HG02885 (cell line): ENCODE measurements around the gene ARHGAP10.
"Not testable (repeated sequence)": the region's sequence is repeated elsewhere in the genome, so short reads cannot be mapped to it uniquely, and the experiment has no call there.

Experiments
- ATAC-seq: cut with Tn5 transposase; IDR thresholded peaks from one replicate; pipeline ENCODE4 v1.9.1; 2021; ENCODE audit warnings: mild to moderate bottlenecking; ENCODE audit not compliant: unreplicated experiment, poor library complexity

Gene ARHGAP10

GRCh38 chr4:147791341-147791740 lies 59.5 kb downstream of the ARHGAP10 start:
- ATAC-seq, result no peak

GRCh38 chr4:147791865-147792264 lies 60.0 kb downstream of the ARHGAP10 start:
- no peak for ATAC-seq

DNA sequence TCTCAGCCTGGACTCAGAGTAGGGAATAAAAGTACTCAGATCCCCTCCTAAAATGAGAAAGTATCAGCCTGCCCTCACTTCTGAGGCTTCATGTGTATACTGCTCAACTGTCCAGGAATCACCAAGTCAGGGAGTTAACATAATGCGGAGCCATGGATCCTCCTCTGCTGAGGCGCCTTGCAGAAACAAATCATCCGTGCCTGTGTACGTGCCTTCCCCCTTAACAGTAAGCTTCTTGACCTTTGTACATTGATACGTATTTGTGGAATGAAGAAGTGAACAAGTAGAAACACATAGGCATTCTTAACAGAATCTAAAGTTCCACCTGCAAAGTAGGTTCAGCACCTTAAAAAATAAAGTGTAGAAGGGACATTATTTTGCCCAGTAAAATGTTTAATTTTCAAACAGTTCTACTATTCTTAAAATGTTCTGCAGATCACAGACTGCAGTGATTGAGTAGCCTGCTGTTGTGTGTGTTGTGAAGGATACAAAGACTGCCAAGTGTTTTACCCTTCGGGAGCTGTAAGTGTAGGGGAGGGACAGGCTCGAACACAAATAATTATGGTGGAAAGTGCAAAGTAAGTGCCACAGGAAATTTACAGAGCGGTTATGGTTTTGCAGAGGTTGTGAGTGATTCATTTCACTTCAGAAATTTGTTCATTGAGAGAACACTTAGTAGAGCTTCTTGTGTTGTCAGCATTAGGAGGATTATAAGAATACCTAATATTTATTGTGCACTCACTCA lies 61.9 kb downstream of the ARHGAP10 start:
- ATAC-seq, result peak; percentile 57

DNA sequence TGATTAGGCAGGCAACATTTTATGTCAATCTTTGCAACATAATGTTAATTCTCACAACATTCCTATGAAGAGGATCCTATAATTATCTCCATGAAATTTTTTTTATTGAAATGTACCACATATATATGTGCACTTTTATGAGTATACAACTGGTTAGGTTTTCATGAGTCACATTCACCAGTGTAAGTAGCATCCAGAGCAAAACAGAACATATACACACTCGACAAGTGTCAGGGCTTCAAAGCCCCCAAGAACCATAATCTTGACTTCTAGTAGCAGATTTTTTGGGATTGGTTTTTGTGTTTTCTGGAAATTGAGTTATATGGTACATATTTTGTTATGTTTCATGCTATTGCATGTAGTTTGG lies 62.4 kb downstream of the ARHGAP10 start:
- ATAC-seq, result peak; percentile 27

GRCh38 chr4:147794787-147795413 lies 63.0 kb downstream of the ARHGAP10 start:
- ATAC-seq, result peak; percentile 61

- not testable (repeated sequence) for ATAC-seq
Measured at GRCh38 chr4:147799057-147799456, 67.2 kb downstream of the ARHGAP10 start.

GRCh38 chr4:147799986-147800555 lies 68.2 kb downstream of the ARHGAP10 start:
- ATAC-seq, result peak; percentile 98

DNA sequence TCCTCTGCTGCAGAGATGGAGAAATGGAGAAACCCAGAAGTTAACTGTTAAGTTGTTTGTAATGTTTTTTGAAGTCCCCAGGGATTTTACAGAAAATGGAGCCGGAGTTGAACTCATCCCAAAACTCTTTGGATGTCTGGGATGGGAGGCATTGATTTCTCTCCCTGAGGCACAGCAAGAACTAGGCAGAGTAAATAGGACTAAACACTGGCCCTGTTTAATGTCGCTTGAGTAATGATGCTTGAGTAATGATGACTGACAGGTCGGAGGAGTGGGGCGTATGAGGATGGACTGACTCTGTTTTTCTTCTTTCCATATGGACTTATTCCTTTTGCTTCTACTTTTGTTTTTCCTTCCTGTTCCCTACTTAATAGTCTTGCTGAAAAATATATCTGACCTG lies 69.9 kb downstream of the ARHGAP10 start:
- ATAC-seq, result no peak

DNA sequence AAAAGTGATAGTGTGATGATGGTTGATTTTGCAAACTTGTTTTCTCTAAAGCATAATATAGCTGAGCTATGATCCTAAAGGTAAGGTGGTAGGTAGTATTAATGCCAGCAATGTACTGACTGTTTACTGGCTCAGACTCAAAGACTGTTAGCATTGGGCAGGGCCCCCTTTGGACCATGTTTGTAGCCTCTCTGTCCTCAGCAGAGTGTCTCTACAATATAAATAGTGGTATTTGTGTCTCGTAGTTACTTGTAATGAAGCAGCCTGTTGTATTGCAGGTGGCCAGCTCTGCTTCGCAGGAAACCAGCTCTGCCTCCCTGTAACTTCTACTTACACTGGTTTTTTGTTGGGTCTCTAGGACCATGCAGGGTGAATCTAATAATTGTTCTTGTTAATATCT lies 70.5 kb downstream of the ARHGAP10 start:
- no peak for ATAC-seq

DNA sequence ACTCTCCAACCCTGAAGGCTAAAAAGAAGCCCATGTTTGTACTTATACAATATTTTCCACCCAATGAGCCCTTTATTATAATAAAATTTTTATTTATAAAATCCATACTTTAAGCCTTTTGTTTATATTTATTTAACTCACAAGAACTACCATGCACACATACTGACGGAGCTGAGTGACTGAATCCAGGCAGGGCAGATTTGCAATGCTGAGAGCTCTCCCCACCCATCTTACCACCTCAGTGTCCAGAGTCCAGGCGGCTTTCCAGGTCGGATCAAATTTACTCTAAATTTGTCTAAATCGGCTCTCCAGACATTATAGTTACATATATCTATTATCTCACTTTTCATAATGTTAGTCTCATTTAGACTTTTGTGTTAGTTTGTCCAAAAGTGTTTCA lies 74.1 kb downstream of the ARHGAP10 start:
- ATAC-seq, result no peak

DNA sequence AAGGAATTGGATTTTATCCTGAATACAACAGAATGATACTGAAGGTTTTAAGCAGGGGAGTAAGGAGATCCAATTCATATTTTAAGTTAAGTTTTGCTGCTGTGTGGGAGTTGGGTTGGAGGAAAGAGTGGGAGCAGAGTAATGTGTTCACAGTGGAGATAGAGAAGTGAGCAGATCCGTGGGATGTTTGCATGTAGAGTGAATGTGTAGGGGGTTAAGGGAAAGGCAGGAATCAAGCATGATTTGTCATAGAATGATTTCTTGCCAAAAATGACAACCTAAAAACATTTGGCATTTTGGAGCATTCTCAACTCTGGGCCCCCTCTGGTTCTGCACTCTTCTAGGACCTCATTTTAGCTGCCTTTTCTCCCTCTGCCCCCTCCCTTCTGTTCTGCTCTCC lies 76.6 kb downstream of the ARHGAP10 start:
- no peak for ATAC-seq

DNA sequence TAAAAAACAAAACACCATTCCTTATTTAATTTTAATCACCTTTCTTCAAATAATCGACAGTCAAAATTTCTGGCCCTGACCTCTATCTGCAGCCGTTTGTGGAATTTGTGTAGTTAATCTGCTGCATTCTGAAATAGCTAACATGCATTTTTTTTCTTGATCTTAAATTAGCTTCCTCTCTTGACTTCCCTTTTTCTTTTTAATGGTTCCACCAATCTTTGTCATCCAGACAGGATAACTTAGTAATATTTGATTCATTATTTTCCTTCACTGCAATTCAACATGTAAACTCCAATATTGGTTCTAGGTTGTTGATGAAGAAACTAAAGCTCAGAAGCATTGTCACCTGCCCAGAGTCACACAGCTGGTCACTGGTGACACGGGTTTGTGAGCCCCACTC lies 77.3 kb downstream of the ARHGAP10 start:
- no peak for ATAC-seq

- no peak for ATAC-seq
Measured at GRCh38 chr4:147811878-147812277, 80.0 kb downstream of the ARHGAP10 start.

DNA sequence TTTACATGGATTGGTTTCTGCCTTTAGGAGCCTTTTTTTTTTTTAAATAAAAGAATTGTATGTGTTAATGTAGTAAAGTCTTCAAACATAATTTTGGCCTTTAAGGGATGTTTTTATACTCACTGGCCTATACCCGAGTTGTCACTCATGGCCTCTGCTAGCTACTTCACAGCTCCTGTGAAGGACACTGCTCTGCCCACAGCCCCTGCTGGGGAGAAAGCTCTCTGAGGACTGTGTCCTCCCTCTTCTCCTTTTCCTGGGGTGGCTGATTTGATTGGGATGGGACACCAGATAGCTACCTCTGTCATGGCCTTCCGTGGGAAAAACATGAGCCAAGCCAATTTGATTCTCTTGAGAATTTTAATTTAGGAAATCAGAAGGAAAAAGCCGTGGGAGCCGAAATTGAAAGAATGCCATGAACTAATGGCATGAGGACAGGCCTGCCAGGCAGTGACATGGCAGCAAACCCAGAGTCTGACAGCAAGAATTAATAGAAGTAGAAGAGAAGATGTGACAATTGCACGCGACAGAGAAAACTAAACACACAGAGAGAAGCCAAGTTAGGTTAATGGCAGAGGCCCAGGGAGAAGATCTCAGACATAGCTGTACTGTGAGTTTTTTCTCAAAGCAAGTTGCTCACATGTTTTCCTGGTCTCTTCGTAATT lies 81.4 kb downstream of the ARHGAP10 start:
- ATAC-seq, result no peak

GRCh38 chr4:147813973-147814372 lies 82.1 kb downstream of the ARHGAP10 start:
- no peak for ATAC-seq

DNA sequence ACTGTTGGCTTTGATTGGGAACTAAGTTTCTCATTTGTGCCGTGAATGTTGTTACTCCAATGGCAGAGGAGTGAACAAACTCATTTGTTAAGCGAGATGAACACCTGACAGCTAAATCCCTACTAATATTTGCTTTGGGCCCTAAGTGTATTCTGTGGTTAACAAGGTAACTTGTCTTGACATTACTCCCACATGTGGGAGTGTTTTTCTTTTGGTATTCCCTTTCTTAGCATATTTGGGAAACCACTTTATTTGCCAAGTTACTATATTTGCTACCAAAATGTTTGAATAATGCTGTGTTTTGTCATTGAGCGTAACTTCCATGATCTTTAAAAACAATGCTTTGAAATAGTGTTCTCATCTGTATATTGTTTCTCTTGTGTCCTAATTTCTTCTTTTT lies 82.5 kb downstream of the ARHGAP10 start:
- ATAC-seq, result no peak

- no peak for ATAC-seq
Measured at GRCh38 chr4:147815741-147816140, 83.9 kb downstream of the ARHGAP10 start.

DNA sequence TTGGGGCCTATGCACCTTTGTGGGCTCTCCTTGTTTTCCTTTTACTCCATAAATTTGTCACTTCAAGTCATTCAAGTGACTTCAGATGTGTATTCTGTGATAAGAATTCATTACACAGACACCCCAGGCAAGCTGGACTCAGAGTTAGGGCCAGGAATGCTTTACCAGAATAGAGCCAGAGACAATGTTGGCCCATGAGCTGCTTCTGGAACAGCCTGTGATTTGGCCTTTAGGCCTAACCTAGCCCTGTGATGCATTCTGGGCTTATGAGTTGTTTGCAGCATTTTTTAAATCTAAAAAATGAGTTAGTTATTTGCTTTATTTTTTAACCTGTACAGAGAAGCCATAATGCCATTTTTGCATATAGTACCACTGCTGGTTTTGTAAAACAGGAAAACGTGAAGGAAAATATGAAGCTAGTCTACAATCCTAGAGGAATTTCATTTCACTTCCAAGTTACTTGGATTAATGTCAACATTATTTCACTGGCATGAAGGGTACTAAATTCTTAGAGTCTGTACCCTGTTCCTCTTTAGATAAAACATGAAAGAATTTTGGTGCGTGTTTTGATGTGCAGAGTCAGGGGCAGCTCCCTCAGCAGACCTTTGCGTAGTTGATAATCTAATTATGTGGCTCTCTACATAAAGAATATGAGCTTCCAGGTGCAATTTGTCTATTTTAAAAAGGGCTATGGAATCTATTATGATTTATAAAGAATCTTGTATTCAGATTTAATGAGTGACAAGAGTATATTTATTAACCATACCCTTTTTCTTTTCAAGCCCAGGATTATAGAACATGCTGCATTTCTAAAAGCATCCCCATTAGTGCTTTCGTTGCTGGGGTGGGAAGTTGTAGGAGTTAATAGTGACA lies 84.7 kb downstream of the ARHGAP10 start:
- no peak for ATAC-seq

- no peak for ATAC-seq
Measured at GRCh38 chr4:147820975-147821374, 89.1 kb downstream of the ARHGAP10 start.

GRCh38 chr4:147821555-147821954 lies 89.7 kb downstream of the ARHGAP10 start:
- peak; percentile 76 for ATAC-seq
